Measurements from ENCODE around the gene RPF1.

The RPF1 gene

DNA sequence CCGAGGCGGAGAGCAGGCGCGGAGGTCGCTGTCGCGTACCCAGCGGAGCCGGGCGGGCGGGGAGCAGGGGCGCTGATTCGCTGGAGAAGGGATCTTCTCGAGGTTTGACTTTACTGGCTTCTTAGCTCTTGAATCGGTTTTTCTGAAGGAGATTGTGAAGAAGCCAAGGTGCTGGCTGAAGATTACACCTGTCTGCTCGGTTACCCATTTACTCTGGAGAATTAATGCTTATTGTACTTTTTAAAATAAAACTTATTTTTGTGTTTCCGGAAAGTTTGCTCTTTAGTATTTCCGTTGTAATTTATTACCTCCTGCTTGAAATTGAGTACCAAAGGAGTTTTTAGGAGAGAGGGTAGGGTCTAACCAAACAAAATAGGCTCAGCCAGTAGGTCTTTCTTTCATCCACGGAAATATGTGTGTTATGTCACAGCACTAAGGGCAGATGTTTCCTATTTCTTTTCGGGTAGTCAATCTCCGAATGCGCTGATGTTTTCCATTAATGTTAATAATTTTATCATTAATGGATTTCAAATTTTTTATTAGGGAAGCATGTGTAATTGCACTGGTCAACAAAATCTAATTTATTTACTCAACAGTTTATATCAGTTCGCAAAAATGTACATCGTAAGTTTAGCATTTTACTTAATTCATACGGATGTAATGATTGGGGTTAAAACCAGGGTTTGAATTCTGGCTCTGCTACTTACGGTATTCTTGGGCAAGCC, 27.8 kb downstream of the RPF1 start:
- TF ChIP-seq CREB1 (IDR thresholded peaks at IDR 0.05; ENCODE audit: low read depth) (no peak), TAF1 (IDR thresholded peaks at IDR 0.05; ENCODE audit: low read depth) (peak; percentile 10; the same call in 1 of the 2 replicates)

DNA sequence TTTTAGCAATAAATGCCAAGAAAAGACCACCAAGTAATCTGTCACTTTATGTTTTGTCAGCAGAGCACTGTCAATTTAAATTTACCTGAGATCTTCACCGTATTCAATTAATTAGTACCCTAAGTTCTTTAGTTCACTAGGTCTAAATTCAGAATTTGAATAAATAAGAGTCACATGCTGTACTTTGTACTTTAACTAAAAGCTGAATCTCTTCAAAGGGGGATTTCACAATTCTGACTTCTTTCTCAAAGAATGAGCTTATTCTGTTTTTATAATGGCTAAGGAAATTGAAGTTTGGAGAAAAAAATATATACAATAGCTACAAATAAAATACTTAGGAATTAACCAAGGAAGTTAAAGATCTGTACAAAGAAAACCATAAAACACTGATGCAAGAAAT, 29.4 kb downstream of the RPF1 start:
- TF ChIP-seq TEAD4 (IDR thresholded peaks at IDR 0.05) (no peak), FOXM1 (IDR thresholded peaks at IDR 0.05; ENCODE audit: borderline replicate concordance, low read depth) (no peak), ZBTB7A (IDR thresholded peaks at IDR 0.05; ENCODE audit: low read depth) (no peak), EP300 (IDR thresholded peaks at IDR 0.05; ENCODE audit: borderline replicate concordance) (no peak), TAF1 (IDR thresholded peaks at IDR 0.05; ENCODE audit: low read depth) (no peak), EGR1 (IDR thresholded peaks at IDR 0.05) (no peak), CEBPB (IDR thresholded peaks at IDR 0.05) (no peak), RAD21 (IDR thresholded peaks at IDR 0.05; ENCODE audit: low read depth) (no peak)
- TF ChIP-seq, protein P1, sequence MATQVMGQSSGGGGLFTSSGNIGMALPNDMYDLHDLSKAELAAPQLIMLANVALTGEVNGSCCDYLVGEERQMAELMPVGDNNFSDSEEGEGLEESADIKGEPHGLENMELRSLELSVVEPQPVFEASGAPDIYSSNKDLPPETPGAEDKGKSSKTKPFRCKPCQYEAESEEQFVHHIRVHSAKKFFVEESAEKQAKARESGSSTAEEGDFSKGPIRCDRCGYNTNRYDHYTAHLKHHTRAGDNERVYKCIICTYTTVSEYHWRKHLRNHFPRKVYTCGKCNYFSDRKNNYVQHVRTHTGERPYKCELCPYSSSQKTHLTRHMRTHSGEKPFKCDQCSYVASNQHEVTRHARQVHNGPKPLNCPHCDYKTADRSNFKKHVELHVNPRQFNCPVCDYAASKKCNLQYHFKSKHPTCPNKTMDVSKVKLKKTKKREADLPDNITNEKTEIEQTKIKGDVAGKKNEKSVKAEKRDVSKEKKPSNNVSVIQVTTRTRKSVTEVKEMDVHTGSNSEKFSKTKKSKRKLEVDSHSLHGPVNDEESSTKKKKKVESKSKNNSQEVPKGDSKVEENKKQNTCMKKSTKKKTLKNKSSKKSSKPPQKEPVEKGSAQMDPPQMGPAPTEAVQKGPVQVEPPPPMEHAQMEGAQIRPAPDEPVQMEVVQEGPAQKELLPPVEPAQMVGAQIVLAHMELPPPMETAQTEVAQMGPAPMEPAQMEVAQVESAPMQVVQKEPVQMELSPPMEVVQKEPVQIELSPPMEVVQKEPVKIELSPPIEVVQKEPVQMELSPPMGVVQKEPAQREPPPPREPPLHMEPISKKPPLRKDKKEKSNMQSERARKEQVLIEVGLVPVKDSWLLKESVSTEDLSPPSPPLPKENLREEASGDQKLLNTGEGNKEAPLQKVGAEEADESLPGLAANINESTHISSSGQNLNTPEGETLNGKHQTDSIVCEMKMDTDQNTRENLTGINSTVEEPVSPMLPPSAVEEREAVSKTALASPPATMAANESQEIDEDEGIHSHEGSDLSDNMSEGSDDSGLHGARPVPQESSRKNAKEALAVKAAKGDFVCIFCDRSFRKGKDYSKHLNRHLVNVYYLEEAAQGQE (IDR thresholded peaks at IDR 0.05; ENCODE audit: low read depth), result no peak
- TF ChIP-seq, protein P2, sequence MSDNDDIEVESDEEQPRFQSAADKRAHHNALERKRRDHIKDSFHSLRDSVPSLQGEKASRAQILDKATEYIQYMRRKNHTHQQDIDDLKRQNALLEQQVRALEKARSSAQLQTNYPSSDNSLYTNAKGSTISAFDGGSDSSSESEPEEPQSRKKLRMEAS (IDR thresholded peaks at IDR 0.05), result no peak

DNA sequence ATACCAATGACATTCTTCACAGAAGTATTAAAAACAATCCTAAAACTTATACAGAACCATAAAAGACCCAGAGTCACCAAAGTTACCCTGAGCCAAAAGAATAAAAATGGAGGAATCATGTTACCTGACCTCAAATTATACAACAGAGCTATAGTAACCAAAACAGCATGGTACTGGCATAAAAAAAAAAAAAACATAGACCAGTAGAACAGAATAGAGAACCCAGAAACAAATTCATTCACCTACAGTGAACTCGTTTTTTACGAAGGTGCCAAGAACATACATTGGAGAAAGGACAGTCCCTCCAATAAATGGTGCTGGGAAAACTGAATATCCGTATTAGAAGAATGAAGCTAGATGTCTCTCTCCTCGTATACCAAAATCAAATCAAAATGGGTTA, 30.0 kb downstream of the RPF1 start:
- TF ChIP-seq TAF1 (IDR thresholded peaks at IDR 0.05; ENCODE audit: low read depth), result no peak
- TF ChIP-seq TEAD4 (IDR thresholded peaks at IDR 0.05), result no peak
- no peak for TF ChIP-seq ZBTB7A (IDR thresholded peaks at IDR 0.05; ENCODE audit: low read depth)
- TF ChIP-seq CREB1 (IDR thresholded peaks at IDR 0.05; ENCODE audit: low read depth), result no peak
- no peak for TF ChIP-seq TCF12 (IDR thresholded peaks at IDR 0.05; ENCODE audit: low read depth)
- no peak for TF ChIP-seq EGR1 (IDR thresholded peaks at IDR 0.05)
- TF ChIP-seq, protein P1 (IDR thresholded peaks at IDR 0.05; ENCODE audit: low read depth), result no peak
- no peak for TF ChIP-seq CEBPB (IDR thresholded peaks at IDR 0.05)
- no peak for TF ChIP-seq FOXM1 (IDR thresholded peaks at IDR 0.05; ENCODE audit: borderline replicate concordance, low read depth)
- TF ChIP-seq RAD21 (IDR thresholded peaks at IDR 0.05; ENCODE audit: low read depth), result no peak
- TF ChIP-seq, protein P2 (IDR thresholded peaks at IDR 0.05), result no peak
- TF ChIP-seq YY1 (IDR thresholded peaks at IDR 0.05; ENCODE audit: low read depth), result no peak
- no peak for TF ChIP-seq EP300 (IDR thresholded peaks at IDR 0.05; ENCODE audit: borderline replicate concordance)
- TF ChIP-seq NFIC (IDR thresholded peaks at IDR 0.05), result no peak
- TF ChIP-seq, protein P3, sequence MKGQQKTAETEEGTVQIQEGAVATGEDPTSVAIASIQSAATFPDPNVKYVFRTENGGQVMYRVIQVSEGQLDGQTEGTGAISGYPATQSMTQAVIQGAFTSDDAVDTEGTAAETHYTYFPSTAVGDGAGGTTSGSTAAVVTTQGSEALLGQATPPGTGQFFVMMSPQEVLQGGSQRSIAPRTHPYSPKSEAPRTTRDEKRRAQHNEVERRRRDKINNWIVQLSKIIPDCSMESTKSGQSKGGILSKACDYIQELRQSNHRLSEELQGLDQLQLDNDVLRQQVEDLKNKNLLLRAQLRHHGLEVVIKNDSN (IDR thresholded peaks at IDR 0.05), result no peak

DNA sequence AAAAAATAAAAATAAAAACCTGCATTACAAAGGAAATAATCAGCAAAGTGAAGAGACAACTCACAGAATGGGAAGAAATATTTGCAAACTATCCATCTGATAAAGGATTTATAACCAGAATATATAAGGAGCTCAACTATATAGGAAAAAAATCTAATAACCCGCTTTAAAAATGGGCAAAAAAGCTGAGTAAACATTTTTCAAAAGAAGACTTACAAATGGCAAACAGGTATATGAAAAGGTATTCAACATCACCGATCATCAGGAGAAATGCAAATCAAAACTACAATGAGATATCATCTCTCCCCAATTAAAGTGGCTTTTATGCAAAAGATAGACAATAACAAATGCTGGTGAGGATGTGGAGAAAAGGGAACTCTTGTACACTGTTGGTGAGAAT, 31.1 kb downstream of the RPF1 start:
- TF ChIP-seq TAF1 (IDR thresholded peaks at IDR 0.05; ENCODE audit: low read depth) (no peak), RAD21 (IDR thresholded peaks at IDR 0.05; ENCODE audit: low read depth) (no peak), YY1 (IDR thresholded peaks at IDR 0.05; ENCODE audit: low read depth) (no peak), CREB1 (IDR thresholded peaks at IDR 0.05; ENCODE audit: low read depth) (no peak), NFIC (IDR thresholded peaks at IDR 0.05) (no peak), CEBPB (IDR thresholded peaks at IDR 0.05) (no peak), FOXM1 (IDR thresholded peaks at IDR 0.05; ENCODE audit: borderline replicate concordance, low read depth) (no peak), ZBTB7A (IDR thresholded peaks at IDR 0.05; ENCODE audit: low read depth) (no peak), EGR1 (IDR thresholded peaks at IDR 0.05) (no peak), TEAD4 (IDR thresholded peaks at IDR 0.05) (no peak), EP300 (IDR thresholded peaks at IDR 0.05; ENCODE audit: borderline replicate concordance) (no peak), TCF12 (IDR thresholded peaks at IDR 0.05; ENCODE audit: low read depth) (no peak)
- TF ChIP-seq, protein P2 (IDR thresholded peaks at IDR 0.05), result no peak
- TF ChIP-seq, protein P3 (IDR thresholded peaks at IDR 0.05), result no peak
- TF ChIP-seq, protein P1 (IDR thresholded peaks at IDR 0.05; ENCODE audit: low read depth), result no peak

All from Ishikawa (cell line).